ENCODE results near the gene ASCC2.

Gene ASCC2

DNA sequence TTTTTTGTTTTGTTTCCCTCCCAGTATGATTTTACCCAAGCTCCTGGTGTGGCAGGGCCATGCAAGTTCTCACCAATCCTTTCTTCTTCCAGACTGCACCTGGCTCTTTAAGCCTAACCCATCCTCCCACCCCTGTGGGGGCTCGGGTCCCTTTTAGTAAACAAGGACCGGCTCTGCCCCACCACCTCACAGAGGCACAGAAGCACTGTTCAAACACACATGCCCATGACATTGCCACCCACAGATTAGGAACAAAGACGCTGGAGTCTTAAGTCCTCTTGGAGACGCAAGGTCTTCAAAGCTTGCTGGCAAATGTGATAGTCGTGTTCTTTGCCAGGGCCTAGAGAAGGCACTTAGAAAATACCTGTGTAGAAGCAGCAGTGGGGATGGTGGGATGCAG, 52.0 kb downstream of the ASCC2 start:
- no peak for DNase-seq (ENCODE audit: low read depth in 3 of 3)

GRCh38 chr22:29784451-29785361, 53.4 kb downstream of the ASCC2 start:
- no peak for DNase-seq (ENCODE audit: low read depth in 3 of 3)

DNA sequence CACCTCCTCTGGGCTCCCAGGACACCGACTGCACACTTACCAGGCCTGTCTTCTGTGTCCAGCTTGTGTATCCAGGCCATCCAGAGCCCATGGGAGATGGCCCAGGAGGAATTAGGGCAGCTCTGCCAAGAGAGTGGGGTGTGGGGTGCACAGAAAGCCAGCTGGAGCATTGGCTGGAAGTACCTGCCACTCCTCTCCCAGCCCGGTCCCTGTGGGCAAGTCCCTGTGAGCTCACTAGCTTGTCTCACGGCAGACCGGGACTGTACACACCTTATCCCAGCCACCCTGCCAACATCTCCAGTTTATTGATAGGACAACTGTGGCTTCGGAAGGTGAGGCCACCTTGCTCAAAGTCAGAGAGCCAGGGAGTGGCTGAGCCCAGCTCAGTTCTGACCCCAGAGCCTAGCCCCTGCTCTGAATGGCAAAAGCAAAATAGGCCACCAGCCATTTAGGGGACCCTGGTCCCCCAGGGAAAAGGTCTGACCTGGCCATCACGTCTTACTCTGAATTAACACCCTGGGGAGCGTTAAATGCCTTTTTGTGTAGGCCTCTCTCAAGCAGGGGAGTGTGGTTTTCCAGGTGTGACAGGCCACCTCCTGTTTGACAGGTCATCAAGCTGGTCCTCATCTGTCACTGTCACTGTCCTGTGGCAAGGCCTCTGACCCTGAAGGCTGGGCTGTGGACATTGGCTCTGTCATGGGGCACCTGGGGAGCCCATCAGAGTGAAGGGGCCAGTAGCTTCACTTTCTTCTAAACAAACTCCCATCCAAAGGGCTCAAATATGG, 55.8 kb downstream of the ASCC2 start:
- no peak for DNase-seq (ENCODE audit: low read depth in 3 of 3)

- no peak for DNase-seq (ENCODE audit: low read depth in 3 of 3)
These were observed 57.1 kb downstream of the ASCC2 start for GRCh38 chr22:29780748-29781676.

DNA sequence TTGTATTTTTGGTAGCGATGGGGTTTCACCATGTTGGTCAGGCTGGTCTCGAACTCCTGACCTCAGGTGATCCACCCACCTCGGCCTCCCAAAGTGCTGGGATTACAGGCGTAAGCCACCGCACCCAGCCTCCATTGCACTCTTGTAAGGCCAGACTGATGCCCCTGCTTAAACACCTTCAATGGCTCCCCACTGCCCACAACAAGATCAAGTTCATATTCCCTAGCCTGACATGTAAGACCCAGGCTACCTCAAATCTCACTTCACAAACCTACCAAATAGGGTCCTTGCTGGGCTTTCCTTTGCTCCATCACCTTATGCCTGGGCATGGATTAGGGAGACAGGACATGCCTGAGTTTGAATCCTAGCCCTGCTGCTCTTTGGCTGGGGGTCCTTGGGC, 57.9 kb downstream of the ASCC2 start:
- DNase-seq (ENCODE audit: low read depth in 3 of 3) = no peak

GRCh38 chr22:29773233-29773632, 64.8 kb downstream of the ASCC2 start:
- DNase-seq (ENCODE audit: low read depth in 3 of 3) = no peak

- no peak for DNase-seq (ENCODE audit: low read depth in 3 of 3)
These were observed 65.9 kb downstream of the ASCC2 start for GRCh38 chr22:29772170-29772641.

GRCh38 chr22:29769723-29770321, 68.3 kb downstream of the ASCC2 start:
- no peak for DNase-seq (ENCODE audit: low read depth in 3 of 3)

GRCh38 chr22:29768052-29768693, 69.9 kb downstream of the ASCC2 start:
- no peak for DNase-seq (ENCODE audit: low read depth in 3 of 3)

DNA sequence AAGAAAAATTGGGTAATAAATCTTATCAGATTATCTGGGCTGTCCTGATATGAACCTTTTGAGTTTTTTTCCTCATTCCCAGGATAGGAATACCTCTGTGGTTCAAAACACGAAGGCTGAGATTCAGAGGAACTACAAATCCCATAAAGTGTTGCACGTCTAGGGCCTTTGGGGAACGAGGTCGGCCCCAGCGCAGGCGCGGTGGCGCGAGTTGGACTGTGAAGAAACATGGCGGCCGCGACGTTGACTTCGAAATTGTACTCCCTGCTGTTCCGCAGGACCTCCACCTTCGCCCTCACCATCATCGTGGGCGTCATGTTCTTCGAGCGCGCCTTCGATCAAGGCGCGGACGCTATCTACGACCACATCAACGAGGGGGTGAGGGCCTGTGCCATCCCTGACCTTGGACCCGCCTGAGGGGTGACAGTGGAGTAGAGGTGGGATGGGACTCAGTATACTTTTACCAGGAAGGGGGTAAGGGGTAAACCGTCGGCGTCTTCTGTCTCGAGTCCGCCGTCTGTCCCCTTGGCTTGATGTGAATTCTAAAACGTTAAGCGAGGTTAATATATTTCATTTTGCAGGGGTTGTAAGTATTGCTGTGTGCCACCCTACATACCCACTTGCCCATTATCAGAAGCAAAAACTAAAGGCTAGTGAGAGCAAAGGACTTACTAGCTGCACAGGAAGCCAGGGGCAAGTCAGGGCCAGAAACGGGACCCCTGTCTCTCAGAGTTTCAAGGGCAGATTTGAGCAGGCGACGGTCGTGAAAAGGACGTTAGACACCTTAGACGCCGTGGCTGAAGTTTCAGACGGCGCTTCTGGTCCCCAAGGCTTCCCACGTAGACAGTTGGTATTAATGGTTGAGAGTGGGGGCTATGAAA, 70.7 kb downstream of the ASCC2 start, which contains the start of gene UQCR10:
Gene UQCR10, plus strand, starts transcription at position 199 of the 881 bp plus-strand sequence. Its CDS starts 30 bp downstream, at position 229.
- DNase-seq (ENCODE audit: low read depth in 3 of 3) = peak; percentile 88 to 89 (median 88)

GRCh38 chr22:29766632-29767170, 71.4 kb downstream of the ASCC2 start, which contains the start of gene ZMAT5:
ZMAT5 (minus strand) TSS chr22:29767007; CDS start chr22:29748544, 18,463 bp downstream.
- DNase-seq (ENCODE audit: low read depth in 3 of 3) = peak; percentile 87 to 91 (median 87)

DNA sequence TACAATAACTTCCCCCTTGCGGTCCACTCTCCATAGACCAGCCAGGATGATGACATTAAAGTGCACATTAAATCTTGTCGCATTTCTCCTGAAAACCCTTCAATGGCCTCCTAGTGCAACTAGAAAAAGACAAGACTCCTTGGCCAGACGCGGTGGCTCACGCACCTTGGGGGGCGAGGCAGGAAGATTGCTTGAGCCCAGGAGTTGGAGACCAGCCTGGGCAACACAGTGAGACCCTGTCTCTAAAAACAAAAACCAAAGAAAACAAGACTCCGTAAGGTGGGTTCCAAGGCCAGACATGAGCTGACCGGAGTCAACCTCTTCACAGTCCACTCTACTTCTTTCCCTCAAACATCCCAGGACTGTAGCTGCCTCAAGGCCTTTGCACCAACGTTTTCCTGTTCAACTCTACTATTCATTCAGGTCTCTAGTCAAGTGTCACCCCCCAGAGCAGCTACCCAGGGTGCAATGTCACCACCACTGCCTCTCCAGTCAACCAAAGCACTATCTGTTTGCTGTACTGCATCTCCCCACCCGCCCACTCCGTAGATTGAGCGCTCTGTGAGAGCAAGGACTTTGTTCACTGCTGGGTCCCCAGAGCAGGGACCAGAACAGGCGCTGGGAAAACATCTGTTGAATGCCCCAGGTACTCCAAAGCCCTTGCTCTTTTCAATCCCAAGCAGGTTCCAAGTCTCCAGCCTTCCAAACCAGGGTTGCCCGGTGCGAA, 72.0 kb downstream of the ASCC2 start:
- DNase-seq (ENCODE audit: low read depth in 3 of 3) = peak in 2 of 3 donors; percentile 8

- no peak for DNase-seq (ENCODE audit: low read depth in 3 of 3)
These were observed 75.8 kb downstream of the ASCC2 start for GRCh38 chr22:29762263-29762662.

DNA sequence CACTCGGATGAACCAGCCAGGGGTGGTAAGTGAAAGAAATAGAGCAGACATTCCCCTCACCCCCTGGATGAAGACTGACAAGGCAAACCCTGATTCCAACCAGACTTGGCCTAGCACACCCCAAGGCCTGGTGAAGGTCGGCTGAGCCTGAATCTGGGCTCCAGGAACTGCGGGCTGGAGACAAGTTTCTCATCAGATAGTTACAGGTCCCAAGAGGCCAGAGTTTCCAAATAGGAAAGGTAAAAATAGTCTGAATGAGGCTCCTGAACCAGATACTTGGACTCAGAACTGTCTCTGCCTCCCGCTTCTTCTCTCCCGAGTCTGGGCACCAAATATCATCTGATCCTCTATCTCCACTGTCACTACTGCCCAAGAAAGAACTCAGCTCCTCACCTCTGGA, 79.1 kb downstream of the ASCC2 start:
- no peak for DNase-seq (ENCODE audit: low read depth in 3 of 3)

DNA sequence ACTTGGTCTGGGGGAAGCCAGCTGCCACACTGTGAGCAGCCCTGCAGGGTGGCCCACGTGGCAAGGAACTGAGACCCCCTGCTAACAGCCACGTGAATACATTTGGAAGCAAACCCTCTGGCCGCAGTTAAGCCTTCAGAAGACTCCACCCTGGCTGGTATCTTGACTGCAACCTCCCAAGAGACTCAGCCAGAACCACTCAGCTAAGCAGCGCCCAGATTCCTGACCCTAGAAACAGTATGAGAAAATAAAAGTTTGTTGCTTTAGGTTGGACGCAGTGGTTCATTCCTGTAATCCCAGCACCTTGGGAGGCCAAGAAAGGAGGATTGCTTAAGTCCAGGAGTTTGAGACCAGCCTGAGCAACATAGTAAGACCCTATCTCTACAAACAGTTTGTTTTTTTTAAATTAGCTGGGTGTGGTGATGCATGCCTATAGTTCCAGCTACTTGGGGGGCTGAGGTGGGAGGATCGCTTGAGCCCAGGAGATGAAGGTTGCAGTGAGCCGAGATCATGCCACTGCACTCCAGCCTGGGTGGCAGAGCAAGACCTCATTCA, 79.9 kb downstream of the ASCC2 start:
- no peak for DNase-seq (ENCODE audit: low read depth in 3 of 3)

GRCh38 chr22:29757096-29757495, 81.0 kb downstream of the ASCC2 start:
- no peak for DNase-seq (ENCODE audit: low read depth in 3 of 3)

GRCh38 chr22:29756341-29756740, 81.7 kb downstream of the ASCC2 start:
- no peak for DNase-seq (ENCODE audit: low read depth in 3 of 3)

- no peak for DNase-seq (ENCODE audit: low read depth in 3 of 3)
These were observed 82.2 kb downstream of the ASCC2 start for GRCh38 chr22:29755889-29756288.

Measured in stimulated activated CD4-positive, alpha-beta T cell treated with anti-CD3 and anti-CD28 coated beads, TNF-alpha, amount 100 ng/mL, for 48 hours (primary cell).